HFF-Myc (cell line): ENCODE results near the gene LYSMD2.

Experiments used
- DNase-seq: peaks from one replicate; pipeline ENCODE4 v3.0.0-alpha.2; 2011; ENCODE audit warnings: low read depth; ENCODE audit errors: extremely low read depth
- H3K4me3 ChIP-seq: replicated peaks from 2 replicates; pipeline ENCODE4 v1.5.1; 2011; ENCODE audit warnings: low read depth, mild to moderate bottlenecking, control low read depth, low read length
- CTCF ChIP-seq: IDR thresholded peaks from 2 replicates; pipeline ENCODE4 v1.5.1; 2012; ENCODE audit warnings: mild to moderate bottlenecking, low read depth, low read length, control low read depth; ENCODE audit errors: missing control alignments

Gene LYSMD2

GRCh38 chr15:51775967-51776816 is 38.7 kb upstream of the LYSMD2 start:
- no peak overlapping the region for H3K4me3 ChIP-seq
- peak; percentile 72 for TF ChIP-seq CTCF
- DNase-seq, result no peak

- H3K4me3 ChIP-seq, result no peak overlapping the region
- no peak for DNase-seq
- TF ChIP-seq CTCF, result no peak
These were observed 37.5 kb upstream of the LYSMD2 start for GRCh38 chr15:51774916-51775315.

GRCh38 chr15:51771773-51772172 is 34.3 kb upstream of the LYSMD2 start:
- DNase-seq, result no peak
- no peak overlapping the region for H3K4me3 ChIP-seq
- TF ChIP-seq CTCF, result no peak

- no peak overlapping the region for H3K4me3 ChIP-seq
- no peak for TF ChIP-seq CTCF
- DNase-seq, result no peak
These were observed 33.4 kb upstream of the LYSMD2 start for GRCh38 chr15:51770902-51771301.

- H3K4me3 ChIP-seq, result no peak overlapping the region
- no peak for DNase-seq
- no peak for TF ChIP-seq CTCF
These were observed 30.6 kb upstream of the LYSMD2 start for GRCh38 chr15:51768018-51768417.

- no peak overlapping the region for H3K4me3 ChIP-seq
- TF ChIP-seq CTCF, result no peak
- no peak for DNase-seq
These were observed 28.9 kb upstream of the LYSMD2 start for GRCh38 chr15:51766341-51766740.
